SK-N-SH (cell line): ENCODE measurements around the gene NTM. TPM values are rescaled to one million over a fixed set of nuclear protein-coding genes. Genes with fewer than 3 reads are reported as not detected.

Source experiments
- CTCF ChIA-PET: fragments of 300-600, 350-600 bp; formaldehyde crosslinking; extraction: SDS; loops from one replicate; lab custom pipeline; 2021; lab: Yijun Ruan, JAX
- POLR2A ChIA-PET: fragments of 350-600 bp; sonication (Branson Sonifier 250); formaldehyde crosslinking; extraction: SDS; loops from one replicate; lab custom pipeline; 2020; ENCODE audit warnings: antibody characterized with exemption, inconsistent platforms; lab: Yijun Ruan, JAX
- DNase-seq: peaks from one replicate; pipeline ENCODE4 v3.0.0; 2012
- H2AFZ ChIP-seq: fragments of 200-600 bp; sonication (generic); 2 replicates; pipeline ENCODE4 v1.8.1; 2016; ENCODE audit warnings: antibody characterized with exemption, mild to moderate bottlenecking, low read depth
- H3F3A ChIP-seq: fragments of 200-600 bp; sonication (generic); replicated peaks from 2 replicates; pipeline ENCODE3; 2016; ENCODE audit warnings: antibody characterized with exemption, mild to moderate bottlenecking; ENCODE audit not compliant: insufficient read depth
- H3K27ac ChIP-seq, 2 experiments: fragments of 200-500 bp in 1 of 2; fragments of 200-600 bp in 1 of 2; sonication (Bioruptor generic) in 1 of 2; sonication (generic), shearing (Covaris generic) in 1 of 2; 2 replicates each; pipeline versions ENCODE4 v1.5.1 to v1.6.1; 2014 to 2016; ENCODE audit warnings: low read depth in 2 of 2, inconsistent platforms in 1 of 2, low read length in 1 of 2, mild to moderate bottlenecking in 1 of 2, mixed read lengths in 1 of 2
- H3K27me3 ChIP-seq: fragments of 200-600 bp; sonication (generic), shearing (Covaris generic); 2 replicates; pipeline ENCODE4 v1.6.1; 2016; ENCODE audit warnings: mixed run types; ENCODE audit not compliant: insufficient read depth
- H3K36me3 ChIP-seq, 2 experiments: fragments of 200-500 bp in 1 of 2; fragments of 200-600 bp in 1 of 2; sonication (Bioruptor generic) in 1 of 2; sonication (generic) in 1 of 2; replicated peaks in 1 of 2; 2 replicates each; pipeline versions ENCODE3 to v1.5.1; 2014 to 2016; ENCODE audit warnings: low read length in 1 of 2, mild to moderate bottlenecking in 1 of 2; ENCODE audit not compliant: insufficient read depth in 2 of 2, control insufficient read depth in 1 of 2
- H3K4me1 ChIP-seq, 2 experiments: fragments of 200-500 bp in 1 of 2; fragments of 200-600 bp in 1 of 2; sonication (Bioruptor generic) in 1 of 2; sonication (generic), shearing (Covaris generic) in 1 of 2; 2 replicates each; pipeline versions ENCODE4 v1.5.1 to v1.6.1; 2014 to 2016; ENCODE audit warnings: low read depth in 1 of 2, low read length in 1 of 2, mixed run types in 1 of 2; ENCODE audit not compliant: insufficient read depth in 2 of 2, control insufficient read depth in 1 of 2
- H3K4me2 ChIP-seq: fragments of 200-600 bp; sonication (generic), shearing (Covaris generic); 2 replicates; pipeline ENCODE4 v1.6.1; 2017; ENCODE audit warnings: mixed run types
- H3K4me3 ChIP-seq, 2 experiments: fragments of 200-500 bp in 1 of 2; fragments of 200-600 bp in 1 of 2; sonication (Bioruptor generic) in 1 of 2; sonication (generic), shearing (Covaris generic) in 1 of 2; 2 replicates each; pipeline versions ENCODE4 v1.5.1 to v1.8.1; 2014 to 2016; ENCODE audit warnings: low read depth in 2 of 2, inconsistent platforms in 1 of 2, low read length in 1 of 2, mild to moderate bottlenecking in 1 of 2, mixed read lengths in 1 of 2, moderate library complexity in 1 of 2
- H3K79me2 ChIP-seq: fragments of 200-600 bp; sonication (generic); 2 replicates; pipeline ENCODE4 v1.8.1; 2017; ENCODE audit warnings: mild to moderate bottlenecking; ENCODE audit not compliant: insufficient read depth
- H3K9ac ChIP-seq: fragments of 200-600 bp; sonication (generic); 2 replicates; pipeline ENCODE4 v1.6.1; 2017; ENCODE audit warnings: mixed run types
- H3K9me2 ChIP-seq: fragments of 200-600 bp; sonication (generic); 2 replicates; pipeline ENCODE4 v1.6.1; 2017; ENCODE audit warnings: mixed run types
- H3K9me3 ChIP-seq: fragments of 200-600 bp; sonication (generic); 2 replicates; pipeline ENCODE4 v1.6.1; 2017; ENCODE audit warnings: mixed run types, mild to moderate bottlenecking, moderate library complexity
- H4K20me1 ChIP-seq: fragments of 200-600 bp; sonication (generic); 2 replicates; pipeline ENCODE4 v1.6.1; 2017; ENCODE audit warnings: mild to moderate bottlenecking, mixed run types; ENCODE audit not compliant: insufficient read depth
- CHD2 ChIP-seq: fragments of 150-350 bp; IDR thresholded peaks from 2 replicates; pipeline ENCODE4 v1.6.1; 2018; ENCODE audit warnings: low read length; ENCODE audit not compliant: partially characterized antibody
- ELF1 ChIP-seq: IDR thresholded peaks from 2 replicates; pipeline ENCODE4 v1.4.0; 2012
- EP300 ChIP-seq, 2 experiments: IDR thresholded peaks; 2 replicates each; pipeline versions ENCODE4 v1.4.0 to v1.6.1; 2012; ENCODE audit warnings: borderline replicate concordance in 1 of 2, low read depth in 1 of 2, low read length in 1 of 2
- EZH2phosphoT487 ChIP-seq: fragments of 200-600 bp; sonication (generic); IDR thresholded peaks from 2 replicates; pipeline ENCODE4 v1.6.1; 2017; ENCODE audit warnings: low read depth, mixed run types, mild to moderate bottlenecking, antibody characterized with exemption, moderate library complexity, borderline replicate concordance
- FOXM1 ChIP-seq: IDR thresholded peaks from 2 replicates; pipeline ENCODE4 v1.4.0; 2012; ENCODE audit warnings: low read depth, mild to moderate bottlenecking
- GABPA ChIP-seq: IDR thresholded peaks from 2 replicates; pipeline ENCODE4 v1.4.0; 2012; ENCODE audit warnings: low read depth, mild to moderate bottlenecking
- GATA2 ChIP-seq: sonication (generic); formaldehyde crosslinking; IDR thresholded peaks from 2 replicates; pipeline ENCODE4 v1.5.0; 2020; ENCODE audit warnings: mild to moderate bottlenecking, missing genetic modification reagents
- NRF1 ChIP-seq: IDR thresholded peaks from 2 replicates; pipeline ENCODE4 v1.6.1; 2012; ENCODE audit warnings: low read depth, mild to moderate bottlenecking, low read length
- RCOR1 ChIP-seq: fragments of 150-350 bp; IDR thresholded peaks from 2 replicates; pipeline ENCODE4 v1.6.1; 2017; ENCODE audit warnings: antibody characterized with exemption, low read length
- REST ChIP-seq: IDR thresholded peaks from 2 replicates; pipeline ENCODE4 v1.6.1; 2012; ENCODE audit warnings: mild to moderate bottlenecking, low read depth, low read length, moderate library complexity
- RFX5 ChIP-seq: IDR thresholded peaks from 2 replicates; pipeline ENCODE4 v1.6.1; 2012; ENCODE audit warnings: mild to moderate bottlenecking, improper control_type of control experiment, low read length
- SMC3 ChIP-seq: IDR thresholded peaks from 2 replicates; pipeline ENCODE4 v1.6.1; 2012; ENCODE audit warnings: low read depth, low read length, improper control_type of control experiment
- TAF1 ChIP-seq: IDR thresholded peaks from 2 replicates; pipeline ENCODE4 v1.6.1; 2012; ENCODE audit warnings: low read depth, mild to moderate bottlenecking, low read length, moderate library complexity, borderline replicate concordance
- TEAD4 ChIP-seq: IDR thresholded peaks from 2 replicates; pipeline ENCODE4 v1.4.0; 2012; ENCODE audit warnings: mild to moderate bottlenecking, borderline replicate concordance; ENCODE audit not compliant: insufficient read depth
- WGBS: methylation state at CpG from one replicate; pipeline ENCODE4 v1.1.6; 2017; ENCODE audit warnings: low lambda C conversion rate; 5-methylcytosine and 5-hydroxymethylcytosine counted together
- polyA plus RNA-seq, 3 experiments: library from polyadenylated mRNA; depleted of rRNA; stranded (reverse); fragments of >200 nt; gene quantifications; 2 replicates each; pipeline ENCODE4 v1.2.3, GENCODE V29; 2012
- TF ChIP-seq, protein P1 (sequence below): IDR thresholded peaks from 2 replicates; pipeline ENCODE4 v1.4.0; 2012; ENCODE audit warnings: low read depth, borderline replicate concordance
- TF ChIP-seq, protein P2 (sequence below): IDR thresholded peaks from 2 replicates; pipeline ENCODE4 v1.4.0; 2012; ENCODE audit warnings: low read depth
- TF ChIP-seq, protein P3 (sequence below): fragments of 200-600 bp; sonication (generic); IDR thresholded peaks from 2 replicates; pipeline ENCODE4 v1.6.1; 2017; ENCODE audit warnings: antibody characterized with exemption, mild to moderate bottlenecking, moderate library complexity

NTM gene
- polyA plus RNA-seq, 1 of the 3 experiments (the other 2 are of a cell fraction), result 20.0 TPM

DNA sequence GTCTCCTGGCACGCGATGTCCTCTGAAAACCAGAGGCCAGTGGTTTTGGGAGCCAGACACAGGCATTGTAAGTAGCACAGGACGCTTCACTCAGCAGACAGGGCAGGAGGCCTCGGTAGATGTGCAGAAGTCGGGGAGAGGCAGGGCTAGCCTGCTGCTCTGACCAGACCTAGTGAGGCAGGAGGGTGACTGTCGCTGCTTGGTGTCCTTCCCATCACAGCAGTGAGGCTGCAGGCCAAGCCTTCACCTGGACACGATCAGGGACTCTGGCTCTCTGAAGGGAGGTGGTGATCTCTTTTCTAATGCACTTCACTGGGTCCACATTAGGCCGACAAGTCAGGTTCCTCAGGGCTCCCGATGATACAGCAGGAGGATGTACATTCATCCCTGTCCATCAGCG is 583.7 kb downstream of the NTM start:
- no peak for TF ChIP-seq EP300 (IDR thresholded peaks at IDR 0.05; ENCODE audit: borderline replicate concordance in 1 of 2, low read depth in 1 of 2, low read length in 1 of 2)
- TF ChIP-seq EZH2phosphoT487, result no peak
- TF ChIP-seq CHD2, result no peak
- TF ChIP-seq FOXM1, result no peak
- TF ChIP-seq RFX5, result no peak
- TF ChIP-seq TAF1, result no peak
- TF ChIP-seq SMC3, result no peak
- TF ChIP-seq REST, result no peak
- TF ChIP-seq NRF1, result no peak
- TF ChIP-seq RCOR1, result no peak
- TF ChIP-seq GABPA, result no peak
- no peak for TF ChIP-seq ELF1
- no peak for TF ChIP-seq TEAD4
- TF ChIP-seq, protein P1, sequence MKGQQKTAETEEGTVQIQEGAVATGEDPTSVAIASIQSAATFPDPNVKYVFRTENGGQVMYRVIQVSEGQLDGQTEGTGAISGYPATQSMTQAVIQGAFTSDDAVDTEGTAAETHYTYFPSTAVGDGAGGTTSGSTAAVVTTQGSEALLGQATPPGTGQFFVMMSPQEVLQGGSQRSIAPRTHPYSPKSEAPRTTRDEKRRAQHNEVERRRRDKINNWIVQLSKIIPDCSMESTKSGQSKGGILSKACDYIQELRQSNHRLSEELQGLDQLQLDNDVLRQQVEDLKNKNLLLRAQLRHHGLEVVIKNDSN, result no peak
- TF ChIP-seq, protein P2, sequence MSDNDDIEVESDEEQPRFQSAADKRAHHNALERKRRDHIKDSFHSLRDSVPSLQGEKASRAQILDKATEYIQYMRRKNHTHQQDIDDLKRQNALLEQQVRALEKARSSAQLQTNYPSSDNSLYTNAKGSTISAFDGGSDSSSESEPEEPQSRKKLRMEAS, result no peak
- TF ChIP-seq GATA2 (CRISPR knock-in tag), result no peak
- TF ChIP-seq, protein P3, sequence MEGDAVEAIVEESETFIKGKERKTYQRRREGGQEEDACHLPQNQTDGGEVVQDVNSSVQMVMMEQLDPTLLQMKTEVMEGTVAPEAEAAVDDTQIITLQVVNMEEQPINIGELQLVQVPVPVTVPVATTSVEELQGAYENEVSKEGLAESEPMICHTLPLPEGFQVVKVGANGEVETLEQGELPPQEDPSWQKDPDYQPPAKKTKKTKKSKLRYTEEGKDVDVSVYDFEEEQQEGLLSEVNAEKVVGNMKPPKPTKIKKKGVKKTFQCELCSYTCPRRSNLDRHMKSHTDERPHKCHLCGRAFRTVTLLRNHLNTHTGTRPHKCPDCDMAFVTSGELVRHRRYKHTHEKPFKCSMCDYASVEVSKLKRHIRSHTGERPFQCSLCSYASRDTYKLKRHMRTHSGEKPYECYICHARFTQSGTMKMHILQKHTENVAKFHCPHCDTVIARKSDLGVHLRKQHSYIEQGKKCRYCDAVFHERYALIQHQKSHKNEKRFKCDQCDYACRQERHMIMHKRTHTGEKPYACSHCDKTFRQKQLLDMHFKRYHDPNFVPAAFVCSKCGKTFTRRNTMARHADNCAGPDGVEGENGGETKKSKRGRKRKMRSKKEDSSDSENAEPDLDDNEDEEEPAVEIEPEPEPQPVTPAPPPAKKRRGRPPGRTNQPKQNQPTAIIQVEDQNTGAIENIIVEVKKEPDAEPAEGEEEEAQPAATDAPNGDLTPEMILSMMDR, result no peak
- TF ChIP-seq, all 33 proteins: peak for 0
- DNase-seq, result no peak
- Histone ChIP-seq H3K4me1 (peaks cover 0 to 6% of the 10 kb centered on the region in 2 experiments; a peak in 1 of 4 replicates), H4K20me1 (no peaks in the 10 kb centered on the region), H3K27me3 (no peaks in the 10 kb centered on the region), H3K79me2 (no peaks in the 10 kb centered on the region), H3K36me3 (no peaks in the 10 kb centered on the region), H3K27ac (no peak overlapping the region), H3K9me3 (no peaks in the 10 kb centered on the region), H3K9me2 (no peaks in the 10 kb centered on the region), H3K4me3 (no peak overlapping the region), H2AFZ (no peak overlapping the region), H3F3A (no peaks in the 10 kb centered on the region), H3K9ac (no peak overlapping the region), H3K4me2 (no peak overlapping the region)
- 74% methylated on average over 7 of the region's 10 CpGs for WGBS
- ChIA-PET POLR2A (no interaction called here), CTCF (interaction anchor here (1.0 kb wide), 1 partner anchor 8 kb away, joined by 3 read pairs; no protein-coding TSS in a partner anchor)
